Measurements from ENCODE around the gene LRFN2. TPM values are rescaled to one million over a fixed set of nuclear protein-coding genes. Genes with fewer than 3 reads are reported as not detected.

Gene LRFN2
- total RNA-seq, 8 experiments from 2014 or later: 0.10 to 5.1 (median 4.2) TPM; not detected in 1

GRCh38 chr6:40556023-40556422 lies 31.1 kb downstream of the LRFN2 start:
- ATAC-seq (replicated peaks in 6 of 8): peak in 3 of 8 experiments; percentile 21 to 45 (median 34)
- Histone ChIP-seq H3K4me1 (replicated peaks in 1 of 2) (peaks cover 31 to 42% of the 10 kb centered on the region in 2 donors), H3K4me3 (no peak overlapping the region), H3K27ac (no peak overlapping the region)
- 0 to 50% (median 0%) methylated on average over 1 to 2 of the region's 5 CpGs; no CpG with 5 or more reads in 7 of the 10 experiments for WGBS, 10 experiments
- in situ Hi-C loops (cut with MboI; ENCODE audit: low pct_unique_long_range_greater_than_20kb in 2 of 9, low sequenced_read_pairs in 9 of 9, unreplicated experiment in 9 of 9): no loop called here

- WGBS, 10 experiments: 0 to 100% (median 62%) methylated on average over 2 to 6 of the region's 8 CpGs; no CpG with 5 or more reads in 1 of the 10 experiments
- H3K4me3 ChIP-seq: no peak overlapping the region
- in situ Hi-C loops (cut with MboI; ENCODE audit: low pct_unique_long_range_greater_than_20kb in 2 of 9, low sequenced_read_pairs in 9 of 9, unreplicated experiment in 9 of 9): no loop called here
- ATAC-seq (replicated peaks in 6 of 8): peak in 4 of 8 experiments; percentile 15 to 49 (median 30)
- no peak overlapping the region for H3K27ac ChIP-seq
- H3K4me1 ChIP-seq (replicated peaks in 1 of 2): peaks cover 34 to 46% of the 10 kb centered on the region in 2 donors
These were observed 32.1 kb downstream of the LRFN2 start for GRCh38 chr6:40555092-40555491.

- in situ Hi-C loops (cut with MboI; ENCODE audit: low pct_unique_long_range_greater_than_20kb in 2 of 9, low sequenced_read_pairs in 9 of 9, unreplicated experiment in 9 of 9): no loop called here
- H3K4me3 ChIP-seq: no peak overlapping the region
- no peak overlapping the region for H3K27ac ChIP-seq
- peaks cover 22 to 30% of the 10 kb centered on the region in 2 donors for H3K4me1 ChIP-seq (replicated peaks in 1 of 2)
- WGBS, 10 experiments: 17 to 100% (median 85%) methylated on average over 1 to 4 of the region's 4 CpGs; no CpG with 5 or more reads in 1 of the 10 experiments
- ATAC-seq (replicated peaks in 6 of 8): no peak
These were observed 34.2 kb downstream of the LRFN2 start for GRCh38 chr6:40552941-40553340.

GRCh38 chr6:40551966-40552505 lies 35.1 kb downstream of the LRFN2 start:
- in situ Hi-C loops (cut with MboI; ENCODE audit: low pct_unique_long_range_greater_than_20kb in 2 of 9, low sequenced_read_pairs in 9 of 9, unreplicated experiment in 9 of 9): no loop called here
- 0 to 80% (median 65%) methylated on average over 1 to 4 of the region's 4 CpGs for WGBS, 10 experiments
- Histone ChIP-seq H3K4me3 (no peak overlapping the region), H3K27ac (no peak overlapping the region), H3K4me1 (replicated peaks in 1 of 2) (peaks cover 22 to 27% of the 10 kb centered on the region in 2 donors)
- peak in 2 of 8 experiments; percentile 10 to 21 for ATAC-seq (replicated peaks in 6 of 8)

GRCh38 chr6:40550202-40551101 lies 36.7 kb downstream of the LRFN2 start:
- ATAC-seq (replicated peaks in 6 of 8): peak; percentile 86 to 97 (median 96)
- Histone ChIP-seq H3K4me1 (replicated peaks in 1 of 2) (peaks cover 12 to 13% of the 10 kb centered on the region in 2 donors), H3K27ac (no peak overlapping the region), H3K4me3 (no peak overlapping the region)
- WGBS, 10 experiments: 20 to 93% (median 74%) methylated on average over 1 to 11 of the region's 12 CpGs; no CpG with 5 or more reads in 1 of the 10 experiments
- in situ Hi-C loops (cut with MboI; ENCODE audit: low pct_unique_long_range_greater_than_20kb in 2 of 9, low sequenced_read_pairs in 9 of 9, unreplicated experiment in 9 of 9): no loop called here

GRCh38 chr6:40545954-40546353 lies 41.2 kb downstream of the LRFN2 start:
- 0 to 40% (median 20%) methylated on average over 1 to 6 of the region's 6 CpGs; no CpG with 5 or more reads in 1 of the 10 experiments for WGBS, 10 experiments
- in situ Hi-C loops (cut with MboI; ENCODE audit: low pct_unique_long_range_greater_than_20kb in 2 of 9, low sequenced_read_pairs in 9 of 9, unreplicated experiment in 9 of 9): no loop called here
- no peak for ATAC-seq (replicated peaks in 6 of 8)
- Histone ChIP-seq H3K27ac (no peak overlapping the region), H3K4me1 (replicated peaks in 1 of 2) (peaks cover 23 to 32% of the 10 kb centered on the region in 2 donors), H3K4me3 (no peak overlapping the region)

- ATAC-seq (replicated peaks in 6 of 8): peak in 1 of 8 experiments; percentile 20
These were observed 43.4 kb downstream of the LRFN2 start for GRCh38 chr6:40543776-40544175.

GRCh38 chr6:40543146-40543545 lies 44.0 kb downstream of the LRFN2 start:
- WGBS, 10 experiments: 50 to 90% (median 77%) methylated on average over 1 to 4 of the region's 5 CpGs; no CpG with 5 or more reads in 2 of the 10 experiments
- Histone ChIP-seq H3K4me1 (replicated peaks in 1 of 2) (peaks cover 17 to 24% of the 10 kb centered on the region in 2 donors), H3K27ac (peak overlapping the region in 1 of 2 donors; percentile 59), H3K4me3 (no peak overlapping the region)
- in situ Hi-C loops (cut with MboI; ENCODE audit: low pct_unique_long_range_greater_than_20kb in 2 of 9, low sequenced_read_pairs in 9 of 9, unreplicated experiment in 9 of 9): no loop called here
- ATAC-seq (replicated peaks in 6 of 8): peak in 5 of 8 experiments; percentile 75 to 84 (median 78)

More at GRCh38 chr6:40543776-40544175, 43.4 kb downstream of the LRFN2 start:
- Histone ChIP-seq H3K27ac (peak overlapping the region; percentile 38 to 59), H3K4me1 (replicated peaks in 1 of 2) (peaks cover 16 to 24% of the 10 kb centered on the region in 2 donors), H3K4me3 (no peak overlapping the region)
- WGBS, 10 experiments: no CpG with 5 or more reads among the region's 2 CpGs
- in situ Hi-C loops (cut with MboI; ENCODE audit: low pct_unique_long_range_greater_than_20kb in 2 of 9, low sequenced_read_pairs in 9 of 9, unreplicated experiment in 9 of 9): no loop called here

- peaks cover 20 to 27% of the 10 kb centered on the region in 2 donors for H3K4me1 ChIP-seq (replicated peaks in 1 of 2)
- WGBS, 10 experiments: 0 to 70% (median 65%) methylated on average over 1 to 2 of the region's 5 CpGs; no CpG with 5 or more reads in 6 of the 10 experiments
- H3K27ac ChIP-seq: no peak overlapping the region
- no peak for ATAC-seq (replicated peaks in 6 of 8)
- no peak overlapping the region for H3K4me3 ChIP-seq
- in situ Hi-C loops (cut with MboI; ENCODE audit: low pct_unique_long_range_greater_than_20kb in 2 of 9, low sequenced_read_pairs in 9 of 9, unreplicated experiment in 9 of 9): no loop called here
These were observed 44.9 kb downstream of the LRFN2 start for GRCh38 chr6:40542175-40542764.

- peak in 2 of 8 experiments; percentile 15 to 17 for ATAC-seq (replicated peaks in 6 of 8)
- in situ Hi-C loops (cut with MboI; ENCODE audit: low pct_unique_long_range_greater_than_20kb in 2 of 9, low sequenced_read_pairs in 9 of 9, unreplicated experiment in 9 of 9): no loop called here
- peaks cover 20 to 28% of the 10 kb centered on the region in 2 donors for H3K4me1 ChIP-seq (replicated peaks in 1 of 2)
- WGBS, 10 experiments: 0 to 100% (median 59%) methylated on average over 1 to 3 of the region's 9 CpGs; no CpG with 5 or more reads in 3 of the 10 experiments
- no peak overlapping the region for H3K4me3 ChIP-seq
- no peak overlapping the region for H3K27ac ChIP-seq
These were observed 45.5 kb downstream of the LRFN2 start for GRCh38 chr6:40541556-40542174.

GRCh38 chr6:40540790-40541189 lies 46.4 kb downstream of the LRFN2 start:
- Histone ChIP-seq H3K27ac (no peak overlapping the region), H3K4me3 (no peak overlapping the region), H3K4me1 (replicated peaks in 1 of 2) (peaks cover 29 to 37% of the 10 kb centered on the region in 2 donors)
- WGBS, 10 experiments: 40 to 80% (median 40%) methylated on average over 1 of the region's 6 CpGs; no CpG with 5 or more reads in 7 of the 10 experiments
- no peak for ATAC-seq (replicated peaks in 6 of 8)
- in situ Hi-C loops (cut with MboI; ENCODE audit: low pct_unique_long_range_greater_than_20kb in 2 of 9, low sequenced_read_pairs in 9 of 9, unreplicated experiment in 9 of 9): no loop called here

- in situ Hi-C loops (cut with MboI; ENCODE audit: low pct_unique_long_range_greater_than_20kb in 2 of 9, low sequenced_read_pairs in 9 of 9, unreplicated experiment in 9 of 9): no loop called here
- no peak overlapping the region for H3K27ac ChIP-seq
- 77 to 100% (median 86%) methylated on average over 2 to 6 of the region's 7 CpGs; no CpG with 5 or more reads in 5 of the 10 experiments for WGBS, 10 experiments
- peaks cover 38 to 47% of the 10 kb centered on the region in 2 donors for H3K4me1 ChIP-seq (replicated peaks in 1 of 2)
- ATAC-seq (replicated peaks in 6 of 8): no peak
- no peak overlapping the region for H3K4me3 ChIP-seq
These were observed 47.3 kb downstream of the LRFN2 start for GRCh38 chr6:40539853-40540252.
